Amniotic epithelial cell (primary cell): ENCODE measurements around the gene CELSR1.
"Not testable (repeated sequence)": the region's sequence is repeated elsewhere in the genome, so short reads cannot be mapped to it uniquely, and the experiment has no call there.

Source experiments
- DNase-seq: peaks from one replicate; pipeline ENCODE4 v3.0.0-alpha.2; 2010; ENCODE audit warnings: low read depth

Gene CELSR1

DNA sequence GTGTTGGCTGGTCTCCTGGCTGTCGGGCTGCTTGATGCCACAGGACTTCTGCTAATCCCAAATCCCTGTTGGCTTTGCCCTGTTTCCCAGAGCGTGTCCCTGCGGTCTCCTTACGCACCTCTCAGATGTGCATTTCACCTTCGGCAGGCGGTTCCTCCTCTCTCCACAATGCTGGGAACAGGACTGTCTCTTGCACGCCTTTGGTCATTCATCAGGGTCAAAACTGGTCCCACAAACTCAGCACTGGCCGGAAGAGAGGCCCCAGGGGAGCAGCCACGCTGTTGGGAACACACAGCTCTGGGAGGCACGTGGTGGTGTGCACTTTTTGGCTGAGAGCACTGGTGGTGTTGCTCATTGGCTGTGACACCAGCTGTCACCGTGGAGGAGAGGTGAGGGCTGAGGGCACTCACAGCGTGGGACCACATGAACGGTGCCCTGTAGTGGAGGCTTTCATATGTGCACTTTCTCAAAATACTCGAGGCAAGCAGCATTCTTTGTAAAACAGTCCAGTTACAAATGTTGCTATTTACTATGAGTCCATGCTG is 217.2 kb downstream of the CELSR1 start:
- DNase-seq: no peak

DNA sequence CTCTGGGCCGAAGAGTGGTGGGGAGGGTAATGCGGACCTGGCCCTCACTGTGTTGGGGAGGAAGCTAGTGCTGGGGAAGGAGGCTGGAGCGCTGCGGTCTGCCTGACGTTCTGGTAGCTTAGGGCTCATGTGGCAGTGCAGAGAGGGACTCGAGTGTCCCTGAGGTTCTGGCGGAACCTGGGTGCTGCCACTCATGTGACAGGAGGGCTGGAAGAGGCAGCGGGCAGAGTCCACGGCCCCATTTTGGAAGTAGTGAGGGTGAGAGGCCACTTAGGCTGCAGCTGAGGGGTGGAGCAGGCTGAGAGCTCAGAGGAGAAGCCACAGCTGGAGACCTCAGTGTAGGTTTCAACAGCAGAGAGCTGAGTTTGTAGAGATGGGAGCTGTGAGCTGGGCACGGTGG is 218.1 kb downstream of the CELSR1 start:
- no peak for DNase-seq

DNA sequence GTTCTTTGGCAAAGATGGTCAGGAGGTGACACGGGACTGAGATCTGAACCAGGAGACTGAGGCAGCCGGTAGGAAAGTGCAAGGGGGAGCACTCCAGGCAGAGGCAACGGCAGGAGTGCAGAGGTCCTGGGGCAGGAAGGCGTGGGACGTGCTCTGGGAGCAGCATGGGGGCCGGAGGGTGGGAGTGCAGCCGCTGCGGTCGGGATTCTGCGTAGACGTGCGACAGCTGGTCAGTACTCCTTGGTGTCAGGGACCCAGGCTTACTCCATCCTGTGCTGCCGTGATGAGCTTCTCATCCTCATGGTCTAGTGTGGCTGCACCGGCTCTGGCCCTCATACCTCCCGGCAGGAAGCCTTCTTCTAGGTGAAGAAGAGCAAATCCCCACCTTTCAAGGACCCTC is 218.8 kb downstream of the CELSR1 start:
- no peak for DNase-seq

DNA sequence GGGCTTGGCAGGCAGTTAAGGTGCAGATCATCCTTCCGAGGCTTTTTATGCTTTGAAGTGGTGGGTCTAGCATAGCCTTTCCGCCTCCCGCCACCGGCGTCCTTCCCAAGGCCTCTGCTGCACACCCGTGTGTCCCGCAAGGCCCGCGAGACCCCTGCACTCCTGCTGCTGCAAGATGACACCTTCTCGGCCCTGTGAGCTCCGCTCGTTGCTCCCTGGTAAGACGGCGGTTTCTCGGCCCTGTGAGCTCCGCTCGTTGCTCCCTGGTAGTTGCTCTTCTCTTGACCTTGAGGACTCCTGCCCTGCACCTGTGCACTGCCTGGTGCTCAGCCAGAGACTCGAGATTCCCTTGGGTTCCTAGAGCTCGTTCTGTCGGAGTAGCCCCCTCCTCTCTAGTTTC is 219.8 kb downstream of the CELSR1 start:
- no peak for DNase-seq

DNA sequence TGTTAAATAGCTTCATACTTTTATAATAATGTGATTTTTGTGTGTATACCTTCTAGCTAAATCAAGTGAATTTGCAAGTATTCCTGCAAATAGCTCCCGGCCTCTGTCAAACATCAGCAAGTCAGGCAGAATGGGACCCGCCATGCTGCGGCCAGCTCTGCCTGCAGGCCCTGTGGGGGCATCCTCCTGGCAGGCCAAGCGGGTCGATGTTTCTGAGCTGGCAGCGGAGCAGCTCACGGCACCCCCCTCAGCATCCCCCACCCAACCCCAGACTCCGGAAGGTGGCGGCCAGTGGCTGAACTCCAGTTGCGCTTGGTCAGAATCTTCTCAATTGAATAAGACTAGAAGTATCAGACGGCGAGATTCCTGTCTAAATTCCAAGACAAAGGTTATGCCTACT is 221.4 kb downstream of the CELSR1 start:
- DNase-seq: no peak

DNA sequence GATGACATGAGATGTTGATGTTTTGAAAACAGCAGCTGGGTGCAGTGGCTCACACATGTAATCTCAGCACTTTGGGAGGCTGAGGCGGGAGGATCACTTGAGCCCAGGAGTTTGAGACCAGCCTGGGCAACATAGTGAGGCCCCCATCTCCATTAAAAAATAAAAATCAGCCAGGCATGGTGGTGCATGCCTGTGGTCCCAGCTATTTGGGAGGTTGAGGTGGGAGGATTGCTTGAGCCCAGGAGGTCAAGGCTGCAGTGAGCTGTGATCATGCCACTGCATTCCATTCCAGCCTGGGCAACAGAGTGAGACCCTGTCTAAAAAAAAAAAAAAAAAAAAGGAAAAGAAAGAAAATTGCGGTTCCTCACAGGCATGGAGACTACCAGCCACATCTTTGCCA is 224.6 kb downstream of the CELSR1 start:
- DNase-seq: not testable (repeated sequence)

DNA sequence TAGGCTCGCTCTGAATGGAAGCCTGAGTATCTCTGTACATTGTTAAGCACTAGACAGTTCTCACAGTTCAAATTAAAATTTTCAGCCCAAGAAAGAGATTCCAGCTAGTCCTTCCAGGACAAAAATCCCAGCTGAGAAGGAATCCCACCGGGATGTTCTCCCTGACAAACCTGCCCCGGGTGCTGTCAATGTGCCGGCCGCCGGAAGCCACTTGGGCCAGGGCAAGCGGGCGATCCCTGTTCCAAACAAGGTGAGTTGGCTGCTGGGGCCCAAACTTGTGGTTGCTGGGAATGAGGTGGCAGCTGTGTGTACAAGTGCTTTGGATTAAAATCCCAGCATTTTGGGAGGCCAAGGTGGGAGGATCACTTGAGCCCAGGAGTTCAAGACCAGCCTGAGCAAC is 225.4 kb downstream of the CELSR1 start:
- no peak for DNase-seq
